Calu3 (cell line): ENCODE results near the gene ACOXL. TPM values are rescaled to one million over a fixed set of nuclear protein-coding genes. Genes with fewer than 3 reads are reported as not detected.

Experiments
- BruUV-seq: library from RNA; stranded (reverse); fragments of 400-500 nt; replicated peaks from 2 replicates; lab custom pipeline; 2021; lab: Mats Ljungman, UMichigan
- CTCF ChIA-PET: fragments of 300-600 bp; sonication (Branson Sonifier 250); formaldehyde crosslinking; loops from one replicate; lab custom pipeline; 2022; ENCODE audit warnings: antibody characterized with exemption; lab: Charles Lee
- DNase-seq: peaks from one replicate; pipeline ENCODE4 v3.0.0; 2022
- H3K27ac Mint-ChIP-seq: one replicate; pipeline ENCODE4 v1.8.0; 2022; ENCODE audit warnings: mixed read lengths; ENCODE audit not compliant: unreplicated experiment
- H3K27me3 Mint-ChIP-seq: one replicate; pipeline ENCODE4 v1.8.0; 2022; ENCODE audit warnings: mixed read lengths; ENCODE audit not compliant: unreplicated experiment
- H3K36me3 Mint-ChIP-seq: one replicate; pipeline ENCODE4 v1.8.0; 2022; ENCODE audit warnings: mild to moderate bottlenecking, moderate library complexity, mixed read lengths; ENCODE audit not compliant: insufficient read depth, unreplicated experiment
- H3K4me1 Mint-ChIP-seq: one replicate; pipeline ENCODE4 v1.8.0; 2022; ENCODE audit warnings: mild to moderate bottlenecking, low read depth, mixed read lengths; ENCODE audit not compliant: unreplicated experiment
- H3K4me3 Mint-ChIP-seq: one replicate; pipeline ENCODE4 v1.8.0; 2022; ENCODE audit warnings: mild to moderate bottlenecking, low read depth, moderate library complexity, mixed read lengths; ENCODE audit not compliant: unreplicated experiment
- H3K9me3 Mint-ChIP-seq: one replicate; pipeline ENCODE4 v1.8.0; 2022; ENCODE audit warnings: low read depth, mixed read lengths; ENCODE audit not compliant: unreplicated experiment
- CTCF ChIP-seq: fragments of 200-600 bp; IDR thresholded peaks from one replicate; pipeline ENCODE4 v1.8.0; 2022; ENCODE audit warnings: antibody characterized with exemption; ENCODE audit not compliant: unreplicated experiment
- intact Hi-C: fragments of 100-400 bp; cut with micrococcal nuclease; formaldehyde crosslinking; loops from one replicate; pipeline ENCODE4 v1.10.0; 2022; ENCODE audit not compliant: unreplicated experiment
- total RNA-seq: library from RNA; stranded (reverse); gene quantifications from 2 replicates; pipeline ENCODE4 v1.2.3, GENCODE V29; 2022

Gene ACOXL
- total RNA-seq, 1 experiment from 2014 or later, result 2.7 TPM

DNA sequence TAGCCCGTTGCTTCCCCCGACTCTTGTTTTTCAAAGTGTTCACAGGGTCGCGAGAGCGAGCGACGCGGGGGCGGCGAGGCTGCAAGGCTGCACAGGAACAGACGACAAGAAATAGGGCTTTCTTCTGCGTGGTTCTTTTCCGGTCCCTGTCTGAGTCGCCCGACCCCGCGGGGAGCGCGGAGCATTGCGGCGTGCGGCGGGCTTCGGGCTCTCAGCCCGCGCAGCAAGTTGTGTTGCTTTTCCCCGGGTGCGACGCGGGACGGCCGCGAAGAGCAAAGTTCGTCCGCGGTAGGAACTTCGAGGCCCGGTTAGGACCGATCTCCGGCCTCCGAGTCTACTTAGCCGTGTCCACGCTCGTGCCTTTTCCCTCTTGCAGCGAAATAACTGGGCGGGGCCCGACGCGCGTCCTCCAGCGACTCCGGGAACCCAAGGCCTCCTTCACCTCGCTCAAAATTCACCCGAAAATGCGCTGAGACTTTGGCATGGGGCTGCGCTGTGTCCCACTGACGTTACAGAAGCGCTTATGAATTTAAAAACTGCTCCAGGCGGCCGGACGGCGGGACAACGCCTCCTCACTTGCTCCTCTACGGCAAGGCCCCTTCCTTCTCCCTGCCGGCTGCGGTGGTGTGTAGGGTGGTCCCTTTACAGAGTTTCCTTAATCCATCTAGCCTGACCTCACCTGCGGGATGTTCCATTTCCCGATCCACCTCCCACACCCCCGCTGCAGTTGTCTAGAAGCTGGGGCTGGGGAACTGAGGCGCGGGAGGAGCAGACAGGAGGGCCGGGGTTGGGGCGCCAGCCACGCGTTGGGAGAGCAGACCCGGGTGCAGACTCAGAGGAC, 386.8 kb downstream of the ACOXL start:
- CTCF ChIA-PET, result no interaction called here
- Mint-ChIP-seq H3K27ac (peak overlapping the region; percentile 73), H3K9me3 (no peaks in the 10 kb centered on the region), H3K4me3 (peak overlapping the region; percentile 98), H3K27me3 (peaks cover 39% of the 10 kb centered on the region), H3K4me1 (peaks cover 27% of the 10 kb centered on the region), H3K36me3 (peaks cover 74% of the 10 kb centered on the region)
- BruUV-seq, result no TSS peak
- DNase-seq, result no peak
- TF ChIP-seq CTCF, result no peak
- intact Hi-C loops, result loop anchor here (5.0 to 10.0 kb wide), 3 partner anchors 87 to 583 kb away; no protein-coding TSS in a partner anchor

GRCh38 chr2:111119822-111120252, 387.5 kb downstream of the ACOXL start:
- H3K27ac Mint-ChIP-seq, result no peak overlapping the region
- DNase-seq, result no peak
- TF ChIP-seq CTCF, result no peak
- peaks cover 39% of the 10 kb centered on the region for H3K27me3 Mint-ChIP-seq
- peaks cover 77% of the 10 kb centered on the region for H3K36me3 Mint-ChIP-seq
- intact Hi-C loops, result loop anchor here (5.0 to 10.0 kb wide), 3 partner anchors 88 to 582 kb away; no protein-coding TSS in a partner anchor
- H3K4me1 Mint-ChIP-seq, result peaks cover 27% of the 10 kb centered on the region
- CTCF ChIA-PET, result interaction anchor here (1.4 kb wide), 1 partner anchor 90 kb away, joined by 4 read pairs; no protein-coding TSS in a partner anchor
- H3K4me3 Mint-ChIP-seq, result peak overlapping the region; percentile 98
- H3K9me3 Mint-ChIP-seq, result no peaks in the 10 kb centered on the region
- BruUV-seq, result no TSS peak

DNA sequence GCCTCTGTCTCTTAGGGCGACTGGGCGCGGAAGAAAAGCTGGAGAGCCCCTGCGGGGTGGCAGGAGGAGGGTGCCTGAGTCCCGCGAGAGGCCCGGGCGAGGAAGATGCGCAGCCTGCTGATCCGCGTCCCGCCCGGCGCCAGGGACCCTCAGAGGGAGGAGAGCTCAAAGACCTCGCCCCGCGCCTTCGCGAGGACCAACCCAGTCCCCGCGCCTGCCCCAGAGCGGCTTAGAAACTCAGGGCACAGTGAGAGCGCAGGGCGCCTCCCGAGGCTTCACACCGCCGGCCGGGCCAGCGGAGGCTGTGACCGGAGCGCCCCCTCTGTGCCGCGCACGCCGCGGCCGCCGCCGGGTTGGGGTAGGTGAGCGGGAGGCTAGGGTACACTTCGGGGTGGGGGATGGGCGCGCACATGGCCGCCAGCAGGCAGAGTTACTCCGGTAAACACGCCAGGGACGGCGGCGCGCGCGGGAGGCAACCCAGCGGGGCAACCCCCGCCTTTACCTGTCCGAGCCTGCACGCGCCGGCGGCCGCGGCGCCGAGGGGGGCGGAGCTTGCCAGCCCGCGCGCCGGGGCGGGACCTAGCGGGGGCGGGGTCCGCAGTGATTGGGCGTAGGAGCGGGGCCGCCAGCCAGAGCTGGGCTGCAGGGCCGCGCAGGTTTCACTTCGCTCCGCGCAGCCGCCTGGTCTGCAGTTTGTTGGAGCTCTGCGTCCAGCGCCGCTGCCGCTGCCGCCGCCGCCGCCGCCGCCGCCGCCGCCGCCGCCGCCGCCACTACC, 388.1 kb downstream of the ACOXL start, which contains the start of gene BCL2L11:
Gene BCL2L11 (plus strand): TSS at position 662 of the 775 bp plus-strand sequence. CDS start 2,832 bp downstream, outside the sequence.
- peaks cover 27% of the 10 kb centered on the region for H3K4me1 Mint-ChIP-seq
- peaks cover 77% of the 10 kb centered on the region for H3K36me3 Mint-ChIP-seq
- peak; percentile 35 for TF ChIP-seq CTCF
- intact Hi-C loops, result no loop called here
- DNase-seq, result peak; percentile 97
- peak within 1 kb of the TSS; percentile 85 for H3K27ac Mint-ChIP-seq
- BruUV-seq, result no TSS peak
- H3K4me3 Mint-ChIP-seq, result peak within 1 kb of the TSS; percentile 98
- no peaks in the 10 kb centered on the region for H3K9me3 Mint-ChIP-seq
- H3K27me3 Mint-ChIP-seq, result peaks cover 39% of the 10 kb centered on the region
- CTCF ChIA-PET, result interaction anchor here (0.9 to 1.4 kb wide), 4 partner anchors 88 to 307 kb away, joined by 3 to 4 read pairs (median 3); no protein-coding TSS in a partner anchor
